Activated CD4-positive, alpha-beta T cell treated with anti-CD3 and anti-CD28 coated beads for 48 hours (primary cell): ENCODE data around the gene ZNF74.

Experiments used
- DNase-seq: peaks from one replicate; pipeline ENCODE4 v3.0.0-alpha.2; 2020

Gene ZNF74

GRCh38 chr22:20434264-20434751 lies 40.4 kb downstream of the ZNF74 start:
- no peak for DNase-seq

GRCh38 chr22:20434773-20435172 lies 40.8 kb downstream of the ZNF74 start:
- DNase-seq, result no peak

- no peak for DNase-seq
Observed at GRCh38 chr22:20435436-20436306, 41.7 kb downstream of the ZNF74 start.

GRCh38 chr22:20436307-20436767 lies 42.4 kb downstream of the ZNF74 start:
- no peak for DNase-seq

- peak; percentile 30 for DNase-seq
Observed at GRCh38 chr22:20436768-20437612, 43.0 kb downstream of the ZNF74 start.

- no peak for DNase-seq
Observed at GRCh38 chr22:20437613-20438426, 43.9 kb downstream of the ZNF74 start, which contains the start of gene SCARF2. Gene SCARF2 (minus strand): TSS chr22:20437825. CDS start chr22:20437754, 71 bp downstream.

- DNase-seq, result no peak
Observed at GRCh38 chr22:20438427-20438677, 44.4 kb downstream of the ZNF74 start.

- DNase-seq, result no peak
Observed at GRCh38 chr22:20438678-20439492, 44.9 kb downstream of the ZNF74 start.

GRCh38 chr22:20439556-20439927 lies 45.6 kb downstream of the ZNF74 start:
- DNase-seq, result no peak

GRCh38 chr22:20439928-20440575 lies 46.1 kb downstream of the ZNF74 start:
- DNase-seq, result no peak

GRCh38 chr22:20440637-20441591 lies 47.0 kb downstream of the ZNF74 start:
- DNase-seq, result no peak

GRCh38 chr22:20441631-20442484 lies 47.9 kb downstream of the ZNF74 start:
- no peak for DNase-seq

GRCh38 chr22:20442485-20443284 lies 48.7 kb downstream of the ZNF74 start:
- no peak for DNase-seq

GRCh38 chr22:20444325-20444724 lies 50.4 kb downstream of the ZNF74 start:
- DNase-seq, result no peak

GRCh38 chr22:20446383-20446970 lies 52.5 kb downstream of the ZNF74 start:
- DNase-seq, result no peak

GRCh38 chr22:20448630-20449029 lies 54.7 kb downstream of the ZNF74 start:
- DNase-seq, result no peak

GRCh38 chr22:20449819-20450550 lies 56.0 kb downstream of the ZNF74 start:
- DNase-seq, result no peak
